CD14-positive monocyte (primary cell): ENCODE data around the gene SLAMF7. TPM values are rescaled to one million over a fixed set of nuclear protein-coding genes. Genes with fewer than 3 reads are reported as not detected.
A peak's percentile ranks its signal among the peaks of the same experiment; 100 is the strongest.

Experiments
- DNase-seq, 3 donors: peaks; one replicate each; pipeline ENCODE4 v3.0.0-alpha.2; 2011 to 2022
- H2AFZ ChIP-seq: 2 replicates; pipeline ENCODE4 v1.6.0; 2012; ENCODE audit warnings: mild to moderate bottlenecking, low read depth, low read length, inconsistent platforms; ENCODE audit not compliant: insufficient read depth, poor library complexity, severe bottlenecking
- H3K27ac ChIP-seq, 2 donors: 1 replicate in 1 of 2; 2 replicates in 1 of 2; pipeline ENCODE4 v1.5.1; 2012 to 2013; ENCODE audit warnings: low read length in 2 of 2, control low read depth in 1 of 2, inconsistent platforms in 1 of 2, low read depth in 1 of 2, mild to moderate bottlenecking in 1 of 2
- H3K27me3 ChIP-seq, 2 donors: one replicate each; pipeline versions ENCODE4 v1.6.0 to v1.6.1; 2011 to 2013; ENCODE audit warnings: low read length in 2 of 2; ENCODE audit not compliant: control insufficient read depth in 2 of 2, insufficient read depth in 2 of 2
- H3K36me3 ChIP-seq, 2 donors: replicated peaks in 1 of 2; 1 replicate in 1 of 2; 2 replicates in 1 of 2; pipeline versions ENCODE4 v1.5.1 to v1.6.1; 2012 to 2013; ENCODE audit warnings: low read length in 2 of 2, control low read depth in 1 of 2, inconsistent platforms in 1 of 2, mild to moderate bottlenecking in 1 of 2; ENCODE audit not compliant: insufficient read depth in 2 of 2, control insufficient read depth in 1 of 2
- H3K4me1 ChIP-seq, 2 donors: 1 replicate in 1 of 2; 2 replicates in 1 of 2; pipeline versions ENCODE4 v1.5.1 to v1.6.1; 2012 to 2013; ENCODE audit warnings: low read length in 2 of 2, control low read depth in 1 of 2, inconsistent platforms in 1 of 2, mild to moderate bottlenecking in 1 of 2, moderate library complexity in 1 of 2; ENCODE audit not compliant: insufficient read depth in 2 of 2, control insufficient read depth in 1 of 2
- H3K4me2 ChIP-seq: replicated peaks from 2 replicates; pipeline ENCODE3; 2012; ENCODE audit warnings: low read length, moderate library complexity, mild to moderate bottlenecking; ENCODE audit not compliant: poor library complexity, severe bottlenecking; ENCODE audit errors: extremely low read depth
- H3K4me3 ChIP-seq, 3 experiments: fragments of 200-600 bp in 1 of 3; sonication (generic) in 1 of 3; replicated peaks in 1 of 3; 1 replicate in 2 of 3; 2 replicates in 1 of 3; pipeline ENCODE4 v1.5.1; 2011 to 2013; ENCODE audit warnings: low read length in 3 of 3, mild to moderate bottlenecking in 3 of 3, control low read depth in 2 of 3, low read depth in 2 of 3, inconsistent platforms in 1 of 3, moderate library complexity in 1 of 3
- H3K79me2 ChIP-seq: 2 replicates; pipeline ENCODE4 v1.6.0; 2012; ENCODE audit warnings: mild to moderate bottlenecking, control low read depth, inconsistent platforms, low read length, moderate library complexity; ENCODE audit not compliant: insufficient read depth
- H3K9ac ChIP-seq: 2 replicates; pipeline ENCODE4 v1.6.0; 2017; ENCODE audit warnings: low read length, mild to moderate bottlenecking; ENCODE audit not compliant: insufficient read depth, poor library complexity, severe bottlenecking
- H3K9me3 ChIP-seq, 2 donors: replicated peaks in 1 of 2; 1 replicate in 1 of 2; 2 replicates in 1 of 2; pipeline versions ENCODE4 v1.5.1 to v1.6.1; 2012 to 2013; ENCODE audit warnings: low read length in 2 of 2, control low read depth in 1 of 2; ENCODE audit not compliant: control insufficient read depth in 1 of 2, insufficient read depth in 1 of 2
- H4K20me1 ChIP-seq: 2 replicates; pipeline ENCODE4 v1.6.0; 2012; ENCODE audit warnings: mild to moderate bottlenecking, low read length, control low read depth, moderate library complexity; ENCODE audit not compliant: insufficient read depth
- H3K27ac Mint-ChIP-seq, 7 donors: one replicate each; pipeline ENCODE4 v1.8.0; 2020; ENCODE audit warnings: mild to moderate bottlenecking in 7 of 7, mixed read lengths in 7 of 7, moderate library complexity in 6 of 7, inconsistent platforms in 2 of 7
- H3K27me3 Mint-ChIP-seq, 3 donors: one replicate each; pipeline ENCODE4 v1.8.0; 2021 to 2022; ENCODE audit warnings: low read depth in 3 of 3, mild to moderate bottlenecking in 3 of 3, mixed read lengths in 3 of 3, moderate library complexity in 3 of 3, inconsistent platforms in 1 of 3
- H3K36me3 Mint-ChIP-seq, 2 donors: one replicate each; pipeline ENCODE4 v1.8.0; 2020; ENCODE audit warnings: mixed read lengths in 2 of 2, inconsistent platforms in 1 of 2, mild to moderate bottlenecking in 1 of 2
- H3K4me1 Mint-ChIP-seq: one replicate; pipeline ENCODE4 v1.8.0; 2020; ENCODE audit warnings: mild to moderate bottlenecking, mixed read lengths
- H3K4me3 Mint-ChIP-seq, 2 donors: one replicate each; pipeline ENCODE4 v1.8.0; 2020; ENCODE audit warnings: mild to moderate bottlenecking in 2 of 2, mixed read lengths in 2 of 2, moderate library complexity in 1 of 2
- H3K9me3 Mint-ChIP-seq, 7 donors: one replicate each; pipeline ENCODE4 v1.8.0; 2020 to 2022; ENCODE audit warnings: mixed read lengths in 7 of 7, mild to moderate bottlenecking in 6 of 7, moderate library complexity in 6 of 7, inconsistent platforms in 2 of 7
- CTCF ChIP-seq: fragments of 200-600 bp; IDR thresholded peaks from one replicate; pipeline ENCODE4 v1.8.0; 2022; ENCODE audit warnings: antibody characterized with exemption, mild to moderate bottlenecking
- WGBS: methylation state at CpG from one replicate; pipeline ENCODE4 v1.1.5; 2013; ENCODE audit warnings: missing lambda C conversion rate; ENCODE audit not compliant: insufficient coverage; 5-methylcytosine and 5-hydroxymethylcytosine counted together
- intact Hi-C, 2 donors: fragments of 100-400 bp; cut with micrococcal nuclease; formaldehyde crosslinking; loops; one replicate each; pipeline versions ENCODE4 v1.15.0 to v1.15.1; 2023
- polyA plus RNA-seq, 3 donors: library from polyadenylated mRNA; depleted of rRNA in 1 of 3; unstranded in 2 of 3; stranded (reverse) in 1 of 3; fragments of 300-500 nt in 2 of 3; fragments of >200 nt in 1 of 3; fragmentation: Illumina TruSeq in 2 of 3; gene quantifications; 1 replicate in 2 of 3; 2 replicates in 1 of 3; pipeline ENCODE4 v1.2.3, GENCODE V29; 2012 to 2021

Gene SLAMF7
- polyA plus RNA-seq, 3 donors: 15.4 to 16.0 (median 15.8) TPM

GRCh38 chr1:160779626-160780397 lies 40.8 kb downstream of the SLAMF7 start:
- H3K36me3 Mint-ChIP-seq: no peaks in the 10 kb centered on the region
- H3K27ac Mint-ChIP-seq: peak overlapping the region in 1 of 7 donors; percentile 18
- TF ChIP-seq CTCF: peak; percentile 48
- H3K4me1 ChIP-seq: peaks cover 24 to 26% of the 10 kb centered on the region in 2 donors
- no peaks in the 10 kb centered on the region for H4K20me1 ChIP-seq
- no peaks in the 10 kb centered on the region for H3K27me3 ChIP-seq
- H3K4me3 Mint-ChIP-seq: no peak overlapping the region
- intact Hi-C loops: loop anchor here in 1 of 2 donors (5.0 kb wide), 1 partner anchor 172 kb away; the partner anchor contains the start of gene ITLN2
- no peak overlapping the region for H3K4me2 ChIP-seq
- no peaks in the 10 kb centered on the region for H3K27me3 Mint-ChIP-seq
- WGBS: 91% methylated on average over 14 of the region's 18 CpGs
- no peak overlapping the region for H2AFZ ChIP-seq
- no peak overlapping the region for H3K4me3 ChIP-seq
- peak in 1 of 3 donors; percentile 28 for DNase-seq
- H3K9me3 Mint-ChIP-seq: no peaks in the 10 kb centered on the region
- no peak overlapping the region for H3K9ac ChIP-seq
- H3K4me1 Mint-ChIP-seq: peaks cover 33% of the 10 kb centered on the region
- H3K36me3 ChIP-seq: no peaks in the 10 kb centered on the region
- no peaks in the 10 kb centered on the region for H3K79me2 ChIP-seq
- H3K9me3 ChIP-seq: no peaks in the 10 kb centered on the region
- H3K27ac ChIP-seq: no peak overlapping the region

DNA sequence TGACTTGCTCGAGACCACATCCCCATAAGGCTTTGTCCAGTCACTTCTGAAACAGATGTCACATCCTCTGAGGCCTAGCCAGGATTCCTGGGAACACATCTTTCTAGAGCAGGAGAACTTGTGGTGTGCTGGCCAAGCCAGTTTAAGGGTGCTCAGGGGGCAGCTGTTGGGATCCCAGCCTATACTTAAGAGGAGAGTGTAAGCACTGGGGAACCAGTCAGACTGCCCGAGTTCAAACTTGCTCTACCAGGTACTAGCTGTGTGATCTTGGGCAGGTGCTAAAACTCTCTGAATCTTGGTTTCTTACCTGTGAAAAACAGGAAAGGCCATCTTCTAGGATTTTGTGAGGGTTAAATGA lies 41.3 kb downstream of the SLAMF7 start:
- H3K27ac Mint-ChIP-seq: no peak overlapping the region
- TF ChIP-seq CTCF: peak; percentile 4

More for the DNA sequence above, 41.3 kb downstream of the SLAMF7 start:
- H3K27ac ChIP-seq: no peak overlapping the region
- intact Hi-C loops: no loop called here
- H3K79me2 ChIP-seq: no peaks in the 10 kb centered on the region
- no peak overlapping the region for H2AFZ ChIP-seq
- no peaks in the 10 kb centered on the region for H3K27me3 Mint-ChIP-seq
- WGBS: 100% methylated on average over 2 of the region's 2 CpGs
- no peaks in the 10 kb centered on the region for H3K27me3 ChIP-seq
- H3K9me3 Mint-ChIP-seq: no peaks in the 10 kb centered on the region
- H3K4me1 Mint-ChIP-seq: peaks cover 27% of the 10 kb centered on the region
- no peak overlapping the region for H3K4me2 ChIP-seq
- H3K4me1 ChIP-seq: peaks cover 18 to 20% of the 10 kb centered on the region in 2 donors
- no peaks in the 10 kb centered on the region for H3K9me3 ChIP-seq
- no peaks in the 10 kb centered on the region for H3K36me3 Mint-ChIP-seq
- no peaks in the 10 kb centered on the region for H4K20me1 ChIP-seq
- DNase-seq: no peak
- no peak overlapping the region for H3K9ac ChIP-seq
- H3K4me3 ChIP-seq: no peak overlapping the region
- no peak overlapping the region for H3K4me3 Mint-ChIP-seq
- H3K36me3 ChIP-seq: no peaks in the 10 kb centered on the region
